ENCODE results near the gene STOX2.

DNA sequence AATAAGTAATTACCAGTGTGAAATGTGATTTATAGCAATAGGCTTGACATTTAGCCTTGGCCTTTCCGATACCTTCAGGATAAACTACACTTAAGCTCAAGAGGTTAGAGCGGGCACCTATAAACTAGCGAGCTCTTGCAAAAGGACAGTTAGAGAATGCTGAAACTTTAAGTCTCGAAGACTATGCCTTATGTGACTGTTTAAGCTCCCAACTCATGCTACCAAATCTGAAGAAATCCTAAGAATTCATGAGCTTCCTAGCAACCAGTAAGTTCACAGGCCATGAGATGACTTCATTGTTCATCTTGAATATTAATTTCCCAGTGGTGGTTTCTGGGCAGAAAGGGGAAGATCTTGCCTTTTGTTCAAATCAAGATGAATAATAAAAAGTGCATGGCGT lies 4.7 kb downstream of the STOX2 start:
- TF ChIP-seq POLR2A (IDR thresholded peaks at IDR 0.05) (no peak), CTCF (IDR thresholded peaks at IDR 0.05) (no peak)
